Gastrocnemius medialis (tissue), 4 donors: Measurements from ENCODE around the gene TMEM272.

Experiments used
- CTCF ChIP-seq, 5 experiments: fragments of 450-650 bp in 3 of 5; fragments of 200-600 bp in 2 of 5; sonication (generic) in 2 of 5; IDR thresholded peaks in 4 of 5; conservative IDR thresholded peaks in 1 of 5; 1 replicate in 4 of 5; 2 replicates in 1 of 5; pipeline ENCODE4 v1.5.1; 2016 to 2019; ENCODE audit warnings: antibody characterized with exemption in 5 of 5, mild to moderate bottlenecking in 3 of 5, moderate library complexity in 3 of 5
- POLR2A ChIP-seq, 2 donors: fragments of 450-650 bp; IDR thresholded peaks; one replicate each; pipeline ENCODE4 v1.6.1; 2017; ENCODE audit warnings: antibody characterized with exemption in 2 of 2, mild to moderate bottlenecking in 2 of 2, moderate library complexity in 2 of 2

GRCh38 chr13:51841732-51842131 lies 3.2 kb downstream of the TMEM272 start:
- TF ChIP-seq POLR2A (IDR thresholded peaks at IDR 0.05) (no peak), CTCF (IDR thresholded peaks at IDR 0.05 in 4 of 5, conservative IDR thresholded peaks at IDR 0.05 in 1 of 5) (no peak)
